Measurements from ENCODE around the gene GJA8.
"Not testable (repeated sequence)": the region's sequence is repeated elsewhere in the genome, so short reads cannot be mapped to it uniquely, and the experiment has no call there.

GJA8 gene

GRCh38 chr1:147912553-147912952 is 10.0 kb downstream of the GJA8 start:
- Histone ChIP-seq H3K27me3 (peaks cover 0 to 7% of the 10 kb centered on the region in 2 donors), H3K27ac (no peak overlapping the region), H3K4me3 (no peak overlapping the region), H3K36me3 (no peaks in the 10 kb centered on the region), H3K9me3 (no peaks in the 10 kb centered on the region), H3K4me1 (no peaks in the 10 kb centered on the region)
- no peak for DNase-seq
- intact Hi-C loops (cut with DNase I; ENCODE audit: low total_unique reads) = no loop called here
- no peak for TF ChIP-seq CTCF (IDR thresholded peaks at IDR 0.05)

- Histone ChIP-seq H3K27ac (no peak overlapping the region), H3K4me1 (no peaks in the 10 kb centered on the region), H3K4me3 (no peak overlapping the region), H3K36me3 (no peaks in the 10 kb centered on the region), H3K9me3 (no peaks in the 10 kb centered on the region), H3K27me3 (no peaks in the 10 kb centered on the region)
- intact Hi-C loops (cut with DNase I; ENCODE audit: low total_unique reads) = no loop called here
- TF ChIP-seq CTCF (IDR thresholded peaks at IDR 0.05) = no peak
- DNase-seq = no peak
Observed at GRCh38 chr1:147913362-147913942, 10.9 kb downstream of the GJA8 start.

- Histone ChIP-seq H3K27ac (no peak overlapping the region), H3K27me3 (no peaks in the 10 kb centered on the region)
- intact Hi-C loops (cut with DNase I; ENCODE audit: low total_unique reads) = no loop called here
Observed at GRCh38 chr1:147919896-147920295, 17.3 kb downstream of the GJA8 start.

GRCh38 chr1:147924813-147925212 is 22.2 kb downstream of the GJA8 start:
- H3K4me3 ChIP-seq = no peak overlapping the region
- no peaks in the 10 kb centered on the region for H3K27me3 ChIP-seq
- DNase-seq = no peak
- no peaks in the 10 kb centered on the region for H3K9me3 ChIP-seq
- H3K27ac ChIP-seq = no peak overlapping the region
- peaks cover 0 to 6% (median 2%) of the 10 kb centered on the region in 4 donors for H3K4me1 ChIP-seq
- no peak for TF ChIP-seq CTCF (IDR thresholded peaks at IDR 0.05)
- no peaks in the 10 kb centered on the region for H3K36me3 ChIP-seq
- intact Hi-C loops (cut with DNase I; ENCODE audit: low total_unique reads) = no loop called here

More at GRCh38 chr1:147919896-147920295, 17.3 kb downstream of the GJA8 start:
- DNase-seq = no peak
- TF ChIP-seq CTCF (IDR thresholded peaks at IDR 0.05) = no peak
- no peaks in the 10 kb centered on the region for H3K4me1 ChIP-seq
- no peak overlapping the region for H3K4me3 ChIP-seq
- no peaks in the 10 kb centered on the region for H3K9me3 ChIP-seq
- H3K36me3 ChIP-seq = no peaks in the 10 kb centered on the region

- H3K27me3 ChIP-seq; H3K4me3 ChIP-seq; H3K36me3 ChIP-seq; DNase-seq; H3K9me3 ChIP-seq; H3K27ac ChIP-seq; intact Hi-C loops (cut with DNase I; ENCODE audit: low total_unique reads): not testable (repeated sequence)
- peaks cover 0 to 11% (median 4%) of the 10 kb centered on the region in 4 donors for H3K4me1 ChIP-seq
Observed at GRCh38 chr1:147927215-147927614, 24.6 kb downstream of the GJA8 start.

GRCh38 chr1:147927689-147928088 is 25.1 kb downstream of the GJA8 start:
- H3K27me3 ChIP-seq; H3K27ac ChIP-seq; intact Hi-C loops (cut with DNase I; ENCODE audit: low total_unique reads); DNase-seq; H3K9me3 ChIP-seq; H3K36me3 ChIP-seq; H3K4me3 ChIP-seq: not testable (repeated sequence)
- peaks cover 0 to 11% (median 4%) of the 10 kb centered on the region in 4 donors for H3K4me1 ChIP-seq

GRCh38 chr1:147928236-147929132 is 25.9 kb downstream of the GJA8 start, which contains the start of gene GPR89B:
Gene GPR89B, plus strand, starts transcription at chr1:147928420. Its CDS starts 117 bp downstream, at chr1:147928537.
- intact Hi-C loops (cut with DNase I; ENCODE audit: low total_unique reads); H3K27me3 ChIP-seq; H3K9me3 ChIP-seq; H3K36me3 ChIP-seq: not testable (repeated sequence)
- Histone ChIP-seq H3K4me1 (peaks cover 0 to 11% (median 4%) of the 10 kb centered on the region in 4 donors), H3K27ac (peak within 1 kb of the TSS; percentile 75 to 88), H3K4me3 (peak within 1 kb of the TSS; percentile 75)
- DNase-seq = peak; percentile 89 to 93

GRCh38 chr1:147931137-147931536 is 28.5 kb downstream of the GJA8 start:
- H3K9me3 ChIP-seq; H3K27me3 ChIP-seq; H3K4me3 ChIP-seq; H3K36me3 ChIP-seq; DNase-seq; H3K27ac ChIP-seq; intact Hi-C loops (cut with DNase I; ENCODE audit: low total_unique reads): not testable (repeated sequence)
- H3K4me1 ChIP-seq = peaks cover 0 to 11% (median 4%) of the 10 kb centered on the region in 4 donors

- H3K9me3 ChIP-seq; H3K4me1 ChIP-seq; H3K27me3 ChIP-seq; DNase-seq; H3K4me3 ChIP-seq; H3K36me3 ChIP-seq; intact Hi-C loops (cut with DNase I; ENCODE audit: low total_unique reads); H3K27ac ChIP-seq: not testable (repeated sequence)
Observed at GRCh38 chr1:147935296-147935695, 32.7 kb downstream of the GJA8 start.

GRCh38 chr1:147940456-147940855 is 37.9 kb downstream of the GJA8 start:
- H3K4me3 ChIP-seq; H3K36me3 ChIP-seq; H3K27me3 ChIP-seq; intact Hi-C loops (cut with DNase I; ENCODE audit: low total_unique reads); H3K27ac ChIP-seq; H3K4me1 ChIP-seq; H3K9me3 ChIP-seq; DNase-seq: not testable (repeated sequence)

Data from tibial artery (tissue), 4 donors.